SK-N-SH treated with all-trans-retinoic acid at 6 μM for 48 hours (cell line): Measurements from ENCODE around the gene PHF21B.

Experiments
- RARB ChIP-seq: fragments of 250-450 bp; sonication (Bioruptor Pico); IDR thresholded peaks from 2 replicates; pipeline ENCODE4 v1.8.0; 2021; ENCODE audit warnings: mild to moderate bottlenecking, moderate library complexity
- SNAI2 ChIP-seq: fragments of 250-450 bp; sonication (Bioruptor Pico); IDR thresholded peaks from 2 replicates; pipeline ENCODE4 v1.5.0; 2020; ENCODE audit warnings: mild to moderate bottlenecking, moderate library complexity
- ZFP3 ChIP-seq: fragments of 250-450 bp; sonication (Bioruptor Pico); IDR thresholded peaks from 2 replicates; pipeline ENCODE4 v1.5.0; 2020; ENCODE audit warnings: mild to moderate bottlenecking, moderate library complexity
- ZFP30 ChIP-seq: fragments of 450-650 bp; formaldehyde crosslinking; IDR thresholded peaks from 2 replicates; pipeline ENCODE4 v1.5.0; 2022; ENCODE audit warnings: mild to moderate bottlenecking, moderate library complexity
- ZNF565 ChIP-seq: fragments of 450-650 bp; formaldehyde crosslinking; conservative IDR thresholded peaks from 2 replicates; pipeline ENCODE4 v1.5.0; 2020; ENCODE audit warnings: low read depth, mild to moderate bottlenecking, moderate library complexity
- ZNF8 ChIP-seq: fragments of 450-650 bp; formaldehyde crosslinking; IDR thresholded peaks from 2 replicates; pipeline ENCODE4 v1.5.0; 2020; ENCODE audit warnings: mild to moderate bottlenecking, moderate library complexity

DNA sequence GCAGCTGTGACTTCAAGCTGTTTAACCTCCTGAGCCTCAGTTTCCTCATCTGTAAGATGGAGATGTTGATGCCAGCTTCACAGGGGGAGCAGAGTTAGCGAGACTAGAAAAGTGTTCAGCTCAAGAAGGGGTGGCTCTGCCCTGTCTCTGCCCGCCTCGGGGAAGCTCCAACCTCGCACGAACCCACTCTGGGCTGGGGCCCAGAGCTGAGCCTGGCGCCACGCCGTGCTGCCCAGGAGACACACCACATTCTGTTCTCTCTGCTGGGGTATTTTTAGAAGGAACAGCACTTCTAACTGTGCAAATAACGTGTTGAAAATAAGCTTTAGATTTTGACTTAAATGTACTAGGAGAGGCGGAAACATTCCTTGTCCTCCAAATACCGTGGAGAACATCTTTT lies 74.1 kb downstream of the PHF21B start:
- TF ChIP-seq ZFP30 (CRISPR knock-in tag) (no peak), SNAI2 (CRISPR knock-in tag) (no peak), ZFP3 (CRISPR knock-in tag) (no peak), RARB (no peak), ZNF565 (CRISPR knock-in tag) (no peak), ZNF8 (CRISPR knock-in tag) (no peak)
